Uterus (tissue), 4 donors: ENCODE measurements around the gene AMACR. TPM values are rescaled to one million over a fixed set of nuclear protein-coding genes. Genes with fewer than 3 reads are reported as not detected.

Experiments used
- DNase-seq, 2 donors: peaks; one replicate each; pipeline ENCODE4 v3.0.0-alpha.2; 2019 to 2020
- H3K27ac ChIP-seq, 2 donors: fragments of 200-600 bp; sonication (generic); 1 replicate in 1 of 2; 2 replicates in 1 of 2; pipeline ENCODE4 v1.5.1; 2016 to 2018
- H3K27me3 ChIP-seq, 2 donors: fragments of 200-600 bp; sonication (generic); one replicate each; pipeline ENCODE4 v1.5.1; 2018 to 2019; ENCODE audit warnings: control low read depth in 1 of 2
- H3K36me3 ChIP-seq, 2 donors: fragments of 200-600 bp; sonication (generic); one replicate each; pipeline ENCODE4 v1.5.1; 2019; ENCODE audit warnings: control low read depth in 1 of 2
- H3K4me1 ChIP-seq, 2 donors: fragments of 200-600 bp; sonication (generic); one replicate each; pipeline ENCODE4 v1.5.1; 2018 to 2019; ENCODE audit warnings: control low read depth in 1 of 2
- H3K4me3 ChIP-seq, 2 donors: fragments of 200-600 bp; sonication (generic); 1 replicate in 1 of 2; 2 replicates in 1 of 2; pipeline ENCODE4 v1.5.1; 2018 to 2019; ENCODE audit warnings: mild to moderate bottlenecking in 1 of 2
- H3K9me3 ChIP-seq, 2 donors: fragments of 200-600 bp; sonication (generic); one replicate each; pipeline ENCODE4 v1.5.1; 2019; ENCODE audit warnings: control low read depth in 1 of 2
- POLR2A ChIP-seq, 2 donors: fragments of 450-650 bp; IDR thresholded peaks; one replicate each; pipeline ENCODE4 v1.6.1; 2016; ENCODE audit warnings: antibody characterized with exemption in 2 of 2, mild to moderate bottlenecking in 1 of 2, moderate library complexity in 1 of 2
- intact Hi-C: fragments of 100-400 bp; cut with DNase I; formaldehyde crosslinking; loops from one replicate; pipeline ENCODE4 v1.15.1; 2023; ENCODE audit warnings: low total_unique reads
- small RNA-seq: library from RNA; depleted of rRNA; stranded (forward); fragments of <200 nt; gene quantifications from one replicate; pipeline ENCODE3, GENCODE V24; 2016
- total RNA-seq, 4 donors: library from RNA; depleted of rRNA in 3 of 4; stranded (reverse); fragments of >200 nt in 3 of 4; gene quantifications; one replicate each; pipeline versions ENCODE4 v1.1.0 to v1.2.4, GENCODE V29; 2014 to 2023
- TF ChIP-seq, protein P1 (sequence below), 4 experiments: fragments of 200-600 bp in 2 of 4; fragments of 450-650 bp in 2 of 4; sonication (generic) in 2 of 4; IDR thresholded peaks; one replicate each; pipeline ENCODE4 v1.5.1; 2016 to 2019; ENCODE audit warnings: antibody characterized with exemption in 4 of 4, mild to moderate bottlenecking in 2 of 4, moderate library complexity in 1 of 4
- donor health status: DM: yes; HTN: yes; CAD: no.

The AMACR gene
- total RNA-seq, 4 donors from 2014 or later = 7.9 to 14.9 (median 9.0) TPM

DNA sequence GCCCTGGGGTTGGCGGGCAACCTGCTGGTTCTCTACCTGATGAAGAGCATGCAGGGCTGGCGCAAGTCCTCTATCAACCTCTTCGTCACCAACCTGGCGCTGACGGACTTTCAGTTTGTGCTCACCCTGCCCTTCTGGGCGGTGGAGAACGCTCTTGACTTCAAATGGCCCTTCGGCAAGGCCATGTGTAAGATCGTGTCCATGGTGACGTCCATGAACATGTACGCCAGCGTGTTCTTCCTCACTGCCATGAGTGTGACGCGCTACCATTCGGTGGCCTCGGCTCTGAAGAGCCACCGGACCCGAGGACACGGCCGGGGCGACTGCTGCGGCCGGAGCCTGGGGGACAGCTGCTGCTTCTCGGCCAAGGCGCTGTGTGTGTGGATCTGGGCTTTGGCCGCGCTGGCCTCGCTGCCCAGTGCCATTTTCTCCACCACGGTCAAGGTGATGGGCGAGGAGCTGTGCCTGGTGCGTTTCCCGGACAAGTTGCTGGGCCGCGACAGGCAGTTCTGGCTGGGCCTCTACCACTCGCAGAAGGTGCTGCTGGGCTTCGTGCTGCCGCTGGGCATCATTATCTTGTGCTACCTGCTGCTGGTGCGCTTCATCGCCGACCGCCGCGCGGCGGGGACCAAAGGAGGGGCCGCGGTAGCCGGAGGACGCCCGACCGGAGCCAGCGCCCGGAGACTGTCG lies 70.7 kb downstream of the AMACR start:
- H3K27ac ChIP-seq = no peak overlapping the region
- H3K4me3 ChIP-seq = no peak overlapping the region
- peaks cover 8 to 23% of the 10 kb centered on the region in 2 donors for H3K27me3 ChIP-seq
- H3K9me3 ChIP-seq = no peaks in the 10 kb centered on the region
- TF ChIP-seq, protein P1, sequence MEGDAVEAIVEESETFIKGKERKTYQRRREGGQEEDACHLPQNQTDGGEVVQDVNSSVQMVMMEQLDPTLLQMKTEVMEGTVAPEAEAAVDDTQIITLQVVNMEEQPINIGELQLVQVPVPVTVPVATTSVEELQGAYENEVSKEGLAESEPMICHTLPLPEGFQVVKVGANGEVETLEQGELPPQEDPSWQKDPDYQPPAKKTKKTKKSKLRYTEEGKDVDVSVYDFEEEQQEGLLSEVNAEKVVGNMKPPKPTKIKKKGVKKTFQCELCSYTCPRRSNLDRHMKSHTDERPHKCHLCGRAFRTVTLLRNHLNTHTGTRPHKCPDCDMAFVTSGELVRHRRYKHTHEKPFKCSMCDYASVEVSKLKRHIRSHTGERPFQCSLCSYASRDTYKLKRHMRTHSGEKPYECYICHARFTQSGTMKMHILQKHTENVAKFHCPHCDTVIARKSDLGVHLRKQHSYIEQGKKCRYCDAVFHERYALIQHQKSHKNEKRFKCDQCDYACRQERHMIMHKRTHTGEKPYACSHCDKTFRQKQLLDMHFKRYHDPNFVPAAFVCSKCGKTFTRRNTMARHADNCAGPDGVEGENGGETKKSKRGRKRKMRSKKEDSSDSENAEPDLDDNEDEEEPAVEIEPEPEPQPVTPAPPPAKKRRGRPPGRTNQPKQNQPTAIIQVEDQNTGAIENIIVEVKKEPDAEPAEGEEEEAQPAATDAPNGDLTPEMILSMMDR (IDR thresholded peaks at IDR 0.05) = no peak
- TF ChIP-seq POLR2A (IDR thresholded peaks at IDR 0.05) = no peak
- intact Hi-C loops = loop anchor here (10.0 kb wide), 1 partner anchor 492 kb away; the partner anchor contains the start of gene TARS1
- peaks cover 0 to 7% of the 10 kb centered on the region in 2 donors for H3K4me1 ChIP-seq
- H3K36me3 ChIP-seq = no peaks in the 10 kb centered on the region
- DNase-seq = no peak

DNA sequence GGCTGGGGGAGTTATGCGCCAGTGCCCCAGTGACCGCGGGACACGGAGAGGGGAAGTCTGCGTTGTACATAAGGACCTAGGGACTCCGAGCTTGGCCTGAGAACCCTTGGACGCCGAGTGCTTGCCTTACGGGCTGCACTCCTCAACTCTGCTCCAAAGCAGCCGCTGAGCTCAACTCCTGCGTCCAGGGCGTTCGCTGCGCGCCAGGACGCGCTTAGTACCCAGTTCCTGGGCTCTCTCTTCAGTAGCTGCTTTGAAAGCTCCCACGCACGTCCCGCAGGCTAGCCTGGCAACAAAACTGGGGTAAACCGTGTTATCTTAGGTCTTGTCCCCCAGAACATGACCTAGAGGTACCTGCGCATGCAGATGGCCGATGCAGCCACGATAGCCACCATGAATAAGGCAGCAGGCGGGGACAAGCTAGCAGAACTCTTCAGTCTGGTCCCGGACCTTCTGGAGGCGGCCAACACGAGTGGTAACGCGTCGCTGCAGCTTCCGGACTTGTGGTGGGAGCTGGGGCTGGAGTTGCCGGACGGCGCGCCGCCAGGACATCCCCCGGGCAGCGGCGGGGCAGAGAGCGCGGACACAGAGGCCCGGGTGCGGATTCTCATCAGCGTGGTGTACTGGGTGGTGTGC lies 71.4 kb downstream of the AMACR start, which contains the start of gene RXFP3:
Gene RXFP3 (plus strand): TSS at position 6 of the 636 bp plus-strand sequence. CDS start 355 bp downstream, at position 361.
- TF ChIP-seq, protein P1 (IDR thresholded peaks at IDR 0.05) = no peak
- no peak for TF ChIP-seq POLR2A (IDR thresholded peaks at IDR 0.05)
- H3K27me3 ChIP-seq = peaks cover 8 to 23% of the 10 kb centered on the region in 2 donors
- peaks cover 0 to 7% of the 10 kb centered on the region in 2 donors for H3K4me1 ChIP-seq
- no peaks in the 10 kb centered on the region for H3K36me3 ChIP-seq
- H3K4me3 ChIP-seq = no peak within 1 kb of the TSS
- DNase-seq = no peak
- H3K27ac ChIP-seq = no peak within 1 kb of the TSS
- intact Hi-C loops = loop anchor here (10.0 kb wide), 1 partner anchor 492 kb away; the partner anchor contains the start of gene TARS1
- H3K9me3 ChIP-seq = no peaks in the 10 kb centered on the region

Small RNA genes lying within 50 kb of the gene (small RNA-seq; reads per million reads assigned to genes)
- gene AC139783.1 = not detected

Other genes with a start within 250 kb of the AMACR start
- gene ADAMTS12, start 116.1 kb downstream of the AMACR start, total RNA-seq = 10 to 100 TPM in 2 of 4 donors, 1 to 10 TPM in 1, under 1 TPM in 1; 0.51 to 37.5 (median 15.6) TPM
- not detected for gene RXFP3, start 71.7 kb downstream of the AMACR start, total RNA-seq
- under 1 TPM in 1 of 4 donors, not detected in 3; 0.58 TPM for gene SLC45A2, start 23.4 kb downstream of the AMACR start, total RNA-seq
- 10 to 100 TPM in 3 of 4 donors, 1 to 10 TPM in 1; 7.6 to 35.9 (median 13.3) TPM for gene C1QTNF3, start 35.2 kb upstream of the AMACR start, total RNA-seq